ENCODE measurements around the gene SRRM2.

- TF ChIP-seq, protein P1, sequence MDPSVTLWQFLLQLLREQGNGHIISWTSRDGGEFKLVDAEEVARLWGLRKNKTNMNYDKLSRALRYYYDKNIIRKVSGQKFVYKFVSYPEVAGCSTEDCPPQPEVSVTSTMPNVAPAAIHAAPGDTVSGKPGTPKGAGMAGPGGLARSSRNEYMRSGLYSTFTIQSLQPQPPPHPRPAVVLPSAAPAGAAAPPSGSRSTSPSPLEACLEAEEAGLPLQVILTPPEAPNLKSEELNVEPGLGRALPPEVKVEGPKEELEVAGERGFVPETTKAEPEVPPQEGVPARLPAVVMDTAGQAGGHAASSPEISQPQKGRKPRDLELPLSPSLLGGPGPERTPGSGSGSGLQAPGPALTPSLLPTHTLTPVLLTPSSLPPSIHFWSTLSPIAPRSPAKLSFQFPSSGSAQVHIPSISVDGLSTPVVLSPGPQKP (CRISPR knock-in tag; IDR thresholded peaks at IDR 0.05), result no peak
- no peak for TF ChIP-seq NR2C2 (CRISPR knock-in tag; IDR thresholded peaks at IDR 0.05)
- TF ChIP-seq NR2C2 (tag; IDR thresholded peaks at IDR 0.05), result no peak
- TF ChIP-seq RBM22 (IDR thresholded peaks at IDR 0.05; ENCODE audit: low read depth, low read length, poor library complexity, severe bottlenecking), result no peak
Measured at GRCh38 chr16:2779978-2780898, 27.8 kb downstream of the SRRM2 start.
